Sigmoid colon (tissue), 4 donors: Measurements from ENCODE around the gene MYO7B.

Source experiments
- CTCF ChIP-seq, 4 experiments: fragments of 450-650 bp in 3 of 4; fragments of 200-600 bp in 1 of 4; IDR thresholded peaks; one replicate each; pipeline ENCODE4 v1.5.1; 2016 to 2019; ENCODE audit warnings: antibody characterized with exemption in 4 of 4, mild to moderate bottlenecking in 3 of 4, moderate library complexity in 2 of 4
- EP300 ChIP-seq, 4 donors: sonication (generic); formaldehyde crosslinking; IDR thresholded peaks; one replicate each; pipeline ENCODE4 v1.6.1; 2017; ENCODE audit warnings: antibody characterized with exemption in 4 of 4

DNA sequence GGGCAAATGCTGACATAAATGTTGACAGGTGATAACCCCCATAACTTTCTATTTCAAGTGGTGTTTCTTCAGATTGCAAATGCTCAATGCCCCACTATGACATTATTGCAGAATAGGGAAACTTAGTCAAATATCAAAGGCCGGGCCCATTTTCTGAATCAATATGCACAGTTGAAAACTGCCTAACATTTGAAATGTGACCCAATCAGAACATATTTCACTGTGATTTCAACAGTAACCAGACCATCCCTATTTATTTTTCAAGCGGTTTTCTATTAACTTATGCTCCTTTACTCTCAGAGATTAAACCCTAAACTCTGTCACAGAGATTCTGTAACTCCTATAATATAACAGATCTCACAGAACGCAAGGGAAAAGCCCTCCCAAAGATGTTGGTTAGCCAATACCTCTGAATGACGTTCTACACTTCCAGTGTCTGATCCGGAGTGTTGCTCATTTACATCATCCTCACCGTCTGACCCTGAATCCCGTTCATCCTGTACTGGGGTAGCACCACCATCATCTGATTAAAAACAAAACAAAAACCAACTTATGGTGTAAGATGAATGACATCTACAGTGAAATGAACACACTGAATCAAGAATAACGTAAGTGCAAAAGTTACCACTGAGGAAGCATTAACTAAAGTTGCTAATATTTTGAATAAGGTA lies 12.1 kb upstream of the MYO7B start:
- TF ChIP-seq CTCF (IDR thresholded peaks at IDR 0.05) (no peak), EP300 (IDR thresholded peaks at IDR 0.05) (no peak)
